Epithelial cell of proximal tubule (primary cell): ENCODE results near the gene C1QTNF1. TPM values are rescaled to one million over a fixed set of nuclear protein-coding genes. Genes with fewer than 3 reads are reported as not detected.

Experiments
- DNase-seq: peaks from one replicate; pipeline ENCODE4 v3.0.0-alpha.2; 2011; ENCODE audit warnings: low read depth
- H3K4me3 ChIP-seq: 2 replicates; pipeline ENCODE4 v1.5.1; 2011; ENCODE audit warnings: low read depth, mild to moderate bottlenecking, low read length
- CTCF ChIP-seq: conservative IDR thresholded peaks from 2 replicates; pipeline ENCODE4 v1.5.1; 2012; ENCODE audit warnings: low read depth, mild to moderate bottlenecking, low read length
- total RNA-seq: library from RNA; depleted of rRNA; stranded (reverse); fragments of >200 nt; gene quantifications from 2 replicates; pipeline ENCODE4 v1.2.3, GENCODE V29; 2015

The C1QTNF1 gene
- total RNA-seq, 1 donor from 2014 or later, result 2.1 TPM

- DNase-seq, result no peak
- TF ChIP-seq CTCF, result no peak
- H3K4me3 ChIP-seq, result peak within 1 kb of the TSS; percentile 64
Measured at GRCh38 chr17:78979780-78980623, 44.0 kb upstream of the C1QTNF1 start, which contains the start of gene LGALS3BP. Gene LGALS3BP, minus strand, starts transcription at chr17:78979923. Its CDS starts 2,732 bp downstream, at chr17:78977191.

- DNase-seq, result no peak
- TF ChIP-seq CTCF, result no peak
- H3K4me3 ChIP-seq, result no peak overlapping the region
Measured at GRCh38 chr17:78980624-78980972, 43.4 kb upstream of the C1QTNF1 start.

- DNase-seq, result no peak
- TF ChIP-seq CTCF, result no peak
- H3K4me3 ChIP-seq, result no peak overlapping the region
Measured at GRCh38 chr17:78981010-78981888, 42.7 kb upstream of the C1QTNF1 start.

- no peak for TF ChIP-seq CTCF
- no peak overlapping the region for H3K4me3 ChIP-seq
- no peak for DNase-seq
Measured at GRCh38 chr17:78985395-78985794, 38.6 kb upstream of the C1QTNF1 start.

GRCh38 chr17:78986048-78986648, 37.8 kb upstream of the C1QTNF1 start:
- peak; percentile 27 for TF ChIP-seq CTCF
- DNase-seq, result no peak
- peak overlapping the region; percentile 26 for H3K4me3 ChIP-seq

- no peak for DNase-seq
- H3K4me3 ChIP-seq, result peak overlapping the region; percentile 26
- TF ChIP-seq CTCF, result no peak
Measured at GRCh38 chr17:78986649-78987328, 37.2 kb upstream of the C1QTNF1 start.
